ENCODE results near the gene IZUMO4.
A peak's percentile ranks its signal among the peaks of the same experiment; 100 is the strongest.

The IZUMO4 gene

DNA sequence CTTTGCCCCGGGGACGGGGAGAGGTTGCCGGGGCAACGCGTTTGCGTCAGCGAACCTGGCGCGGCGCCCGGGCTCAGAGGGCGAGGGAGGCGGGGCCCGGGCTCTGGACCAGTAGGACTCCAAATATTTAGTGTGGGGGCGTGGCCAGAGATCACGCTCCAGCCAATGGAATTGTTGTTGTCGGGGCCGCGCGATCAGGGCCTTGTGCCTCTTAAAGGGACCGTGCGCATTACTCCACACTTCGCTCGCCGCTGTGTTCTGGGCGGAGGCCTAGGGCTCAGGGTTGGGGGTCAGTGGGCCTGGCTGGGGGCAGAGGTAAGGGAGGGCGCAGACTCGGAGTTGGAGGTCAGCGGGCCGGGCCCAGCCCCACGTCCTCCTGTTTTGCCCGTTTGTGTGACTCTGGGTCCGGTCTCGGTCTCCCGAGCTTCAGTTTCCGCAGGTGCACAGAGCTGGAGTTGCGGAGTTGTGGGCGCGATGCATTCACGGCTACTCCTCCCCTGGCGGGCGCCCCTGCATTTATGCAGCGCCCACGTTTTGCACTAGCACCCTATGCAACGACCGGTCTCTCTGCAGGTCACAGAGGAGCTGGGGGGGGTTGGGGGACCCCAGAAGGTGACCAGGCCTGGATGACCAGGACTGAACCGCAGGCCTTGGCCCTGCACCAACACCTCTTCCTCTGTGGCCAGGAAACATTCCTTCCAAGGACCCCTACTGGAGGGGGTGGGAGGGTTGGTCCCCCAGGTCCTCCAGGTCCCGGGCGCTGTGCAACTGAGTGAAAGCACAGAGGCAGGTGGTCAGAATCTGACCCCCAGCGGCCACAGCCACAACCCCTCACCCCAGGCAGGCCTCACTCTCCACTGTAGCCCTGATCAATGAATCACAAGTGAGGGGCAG is 35.0 kb upstream of the IZUMO4 start:
- ATAC-seq (ENCODE audit: insufficient read depth, low read depth) = peak; percentile 91
- peak; percentile 99 for DNase-seq
- TF ChIP-seq EZH2 (IDR thresholded peaks at IDR 0.05; ENCODE audit: borderline replicate concordance, low read depth, low read length, severe bottlenecking) = no peak
- TF ChIP-seq, protein P1, sequence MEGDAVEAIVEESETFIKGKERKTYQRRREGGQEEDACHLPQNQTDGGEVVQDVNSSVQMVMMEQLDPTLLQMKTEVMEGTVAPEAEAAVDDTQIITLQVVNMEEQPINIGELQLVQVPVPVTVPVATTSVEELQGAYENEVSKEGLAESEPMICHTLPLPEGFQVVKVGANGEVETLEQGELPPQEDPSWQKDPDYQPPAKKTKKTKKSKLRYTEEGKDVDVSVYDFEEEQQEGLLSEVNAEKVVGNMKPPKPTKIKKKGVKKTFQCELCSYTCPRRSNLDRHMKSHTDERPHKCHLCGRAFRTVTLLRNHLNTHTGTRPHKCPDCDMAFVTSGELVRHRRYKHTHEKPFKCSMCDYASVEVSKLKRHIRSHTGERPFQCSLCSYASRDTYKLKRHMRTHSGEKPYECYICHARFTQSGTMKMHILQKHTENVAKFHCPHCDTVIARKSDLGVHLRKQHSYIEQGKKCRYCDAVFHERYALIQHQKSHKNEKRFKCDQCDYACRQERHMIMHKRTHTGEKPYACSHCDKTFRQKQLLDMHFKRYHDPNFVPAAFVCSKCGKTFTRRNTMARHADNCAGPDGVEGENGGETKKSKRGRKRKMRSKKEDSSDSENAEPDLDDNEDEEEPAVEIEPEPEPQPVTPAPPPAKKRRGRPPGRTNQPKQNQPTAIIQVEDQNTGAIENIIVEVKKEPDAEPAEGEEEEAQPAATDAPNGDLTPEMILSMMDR (IDR thresholded peaks at IDR 0.05; ENCODE audit: borderline replicate concordance, extremely low read depth, low read length, poor library complexity, severe bottlenecking) = no peak
- Histone ChIP-seq H3K36me3 (ENCODE audit: insufficient read depth, low read length) (no peaks in the 10 kb centered on the region), H2AFZ (ENCODE audit: low read depth, low read length) (peak overlapping the region; percentile 69), H3K9ac (ENCODE audit: low read depth, low read length) (peak overlapping the region; percentile 64), H3K4me2 (ENCODE audit: insufficient read depth, low read length) (peak overlapping the region; percentile 95), H3K79me2 (ENCODE audit: insufficient read depth, low read length) (peaks cover 12% of the 10 kb centered on the region), H3K4me3 (ENCODE audit: low read depth in 1 of 2, low read length in 2 of 2) (peak overlapping the region; percentile 62 to 67), H3K27ac (ENCODE audit: low read length) (peak overlapping the region; percentile 87), H3K9me3 (ENCODE audit: insufficient read depth, low read length, severe bottlenecking) (no peaks in the 10 kb centered on the region), H3K4me1 (ENCODE audit: insufficient read depth, low read length) (peaks cover 34% of the 10 kb centered on the region), H4K20me1 (ENCODE audit: insufficient read depth, low read length) (no peaks in the 10 kb centered on the region), H3K27me3 (ENCODE audit: insufficient read depth, low read length, poor library complexity) (no peaks in the 10 kb centered on the region)

DNA sequence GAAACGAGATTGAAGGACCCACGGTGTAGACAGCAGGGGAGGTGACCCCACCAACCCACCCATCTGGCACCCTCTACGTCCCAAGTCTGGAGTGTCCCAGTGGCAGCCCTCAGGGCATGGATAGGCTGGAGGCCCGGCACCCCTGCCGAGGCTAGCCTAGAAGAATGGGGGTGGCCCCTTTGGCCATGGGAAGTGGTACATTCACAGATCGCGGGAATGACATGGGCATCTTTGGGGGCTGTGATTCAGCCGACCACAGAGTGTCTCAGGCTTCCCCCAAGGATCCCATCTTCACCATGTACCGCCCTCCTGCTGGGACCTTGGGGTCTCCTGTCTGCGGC is 34.4 kb upstream of the IZUMO4 start:
- no peaks in the 10 kb centered on the region for H3K9me3 ChIP-seq (ENCODE audit: insufficient read depth, low read length, severe bottlenecking)

GRCh38 chr19:2062770-2063169 is 33.9 kb upstream of the IZUMO4 start:
- no peak overlapping the region for H2AFZ ChIP-seq (ENCODE audit: low read depth, low read length)
- H3K27ac ChIP-seq (ENCODE audit: low read length) = peak overlapping the region; percentile 87
- H3K4me2 ChIP-seq (ENCODE audit: insufficient read depth, low read length) = peak overlapping the region; percentile 79
- ATAC-seq (ENCODE audit: insufficient read depth, low read depth) (no peak), DNase-seq (no peak)
- H3K9me3 ChIP-seq (ENCODE audit: insufficient read depth, low read length, severe bottlenecking) = no peaks in the 10 kb centered on the region
- no peak for TF ChIP-seq EZH2 (IDR thresholded peaks at IDR 0.05; ENCODE audit: borderline replicate concordance, low read depth, low read length, severe bottlenecking)
- TF ChIP-seq, protein P1 (IDR thresholded peaks at IDR 0.05; ENCODE audit: borderline replicate concordance, extremely low read depth, low read length, poor library complexity, severe bottlenecking) = no peak
- H3K4me1 ChIP-seq (ENCODE audit: insufficient read depth, low read length) = peaks cover 28% of the 10 kb centered on the region
- H3K4me3 ChIP-seq (ENCODE audit: low read depth in 1 of 2, low read length in 2 of 2) = no peak overlapping the region
- peak overlapping the region; percentile 64; the same call in 1 of the 2 replicates for H3K9ac ChIP-seq (ENCODE audit: low read depth, low read length)
- no peaks in the 10 kb centered on the region for H3K36me3 ChIP-seq (ENCODE audit: insufficient read depth, low read length)
- peaks cover 12% of the 10 kb centered on the region for H3K79me2 ChIP-seq (ENCODE audit: insufficient read depth, low read length)
- H3K27me3 ChIP-seq (ENCODE audit: insufficient read depth, low read length, poor library complexity) = no peaks in the 10 kb centered on the region
- H4K20me1 ChIP-seq (ENCODE audit: insufficient read depth, low read length) = no peaks in the 10 kb centered on the region

More for the DNA sequence above, 34.4 kb upstream of the IZUMO4 start:
- peaks cover 28% of the 10 kb centered on the region for H3K4me1 ChIP-seq (ENCODE audit: insufficient read depth, low read length)
- H3K27me3 ChIP-seq (ENCODE audit: insufficient read depth, low read length, poor library complexity) = no peaks in the 10 kb centered on the region
- TF ChIP-seq, protein P1 (IDR thresholded peaks at IDR 0.05; ENCODE audit: borderline replicate concordance, extremely low read depth, low read length, poor library complexity, severe bottlenecking) = no peak
- TF ChIP-seq EZH2 (IDR thresholded peaks at IDR 0.05; ENCODE audit: borderline replicate concordance, low read depth, low read length, severe bottlenecking) = no peak
- H4K20me1 ChIP-seq (ENCODE audit: insufficient read depth, low read length) = no peaks in the 10 kb centered on the region
- no peak for DNase-seq
- no peaks in the 10 kb centered on the region for H3K36me3 ChIP-seq (ENCODE audit: insufficient read depth, low read length)
- peak overlapping the region; percentile 79 for H3K4me2 ChIP-seq (ENCODE audit: insufficient read depth, low read length)
- H3K79me2 ChIP-seq (ENCODE audit: insufficient read depth, low read length) = peaks cover 12% of the 10 kb centered on the region
- peak overlapping the region; percentile 69; the same call in 1 of the 2 replicates for H2AFZ ChIP-seq (ENCODE audit: low read depth, low read length)
- H3K4me3 ChIP-seq (ENCODE audit: low read depth in 1 of 2, low read length in 2 of 2) = peak overlapping the region in 1 of 2 experiments; percentile 62; a peak in 3 of 4 replicates
- peak overlapping the region; percentile 87 for H3K27ac ChIP-seq (ENCODE audit: low read length)
- ATAC-seq (ENCODE audit: insufficient read depth, low read depth) = no peak
- peak overlapping the region; percentile 64 for H3K9ac ChIP-seq (ENCODE audit: low read depth, low read length)
